Hematopoietic multipotent progenitor cell treated with erythropoietin and hydrocortisone succinate and interleukin-3 and kit ligand, for 17 days (in vitro differentiated cells): ENCODE data around the gene MIB2.

Source experiments
- DNase-seq: peaks from one replicate; pipeline ENCODE4 v3.0.0-alpha.2; 2015; ENCODE audit warnings: low spot score

Gene MIB2

GRCh38 chr1:1614204-1614953 is 921 bp upstream of the MIB2 start:
- DNase-seq, result peak; percentile 43

GRCh38 chr1:1614954-1615255 is 395 bp upstream of the MIB2 start:
- no peak for DNase-seq

- DNase-seq, result no peak
Measured at GRCh38 chr1:1616045-1616790, 918 bp downstream of the MIB2 start.

GRCh38 chr1:1616838-1617237 is 1.5 kb downstream of the MIB2 start:
- DNase-seq, result no peak

- DNase-seq, result no peak
Measured at GRCh38 chr1:1617516-1617915, 2.2 kb downstream of the MIB2 start.

- no peak for DNase-seq
Measured at GRCh38 chr1:1617925-1618324, 2.6 kb downstream of the MIB2 start.

- no peak for DNase-seq
Measured at GRCh38 chr1:1618396-1619068, 3.2 kb downstream of the MIB2 start.

GRCh38 chr1:1619917-1620361 is 4.6 kb downstream of the MIB2 start:
- DNase-seq, result no peak

GRCh38 chr1:1620433-1621139 is 5.3 kb downstream of the MIB2 start:
- DNase-seq, result no peak

GRCh38 chr1:1621173-1622009 is 6.1 kb downstream of the MIB2 start:
- no peak for DNase-seq

- no peak for DNase-seq
Measured at GRCh38 chr1:1622010-1622787, 6.9 kb downstream of the MIB2 start.

- DNase-seq, result no peak
Measured at GRCh38 chr1:1622788-1623094, 7.4 kb downstream of the MIB2 start.

- DNase-seq, result no peak
Measured at GRCh38 chr1:1623181-1623630, 7.9 kb downstream of the MIB2 start.

- no peak for DNase-seq
Measured at GRCh38 chr1:1623631-1624442, 8.5 kb downstream of the MIB2 start.

GRCh38 chr1:1624443-1625403 is 9.4 kb downstream of the MIB2 start:
- no peak for DNase-seq

- DNase-seq, result no peak
Measured at GRCh38 chr1:1625404-1625775, 10.1 kb downstream of the MIB2 start.

- no peak for DNase-seq
Measured at GRCh38 chr1:1625824-1626206, 10.5 kb downstream of the MIB2 start.

- no peak for DNase-seq
Measured at GRCh38 chr1:1626207-1627141, 11.2 kb downstream of the MIB2 start.
